Right atrium auricular region (tissue), 2 donors: ENCODE results near the gene C1QTNF2. TPM values are rescaled to one million over a fixed set of nuclear protein-coding genes. Genes with fewer than 3 reads are reported as not detected.
A peak's percentile ranks its signal among the peaks of the same experiment; 100 is the strongest.

Experiments used
- DNase-seq: peaks from one replicate; pipeline ENCODE4 v3.0.0-alpha.2; 2019; ENCODE audit warnings: low spot score
- H3K27ac ChIP-seq, 2 donors: fragments of 200-600 bp; sonication (generic); 1 replicate in 1 of 2; 2 replicates in 1 of 2; pipeline ENCODE4 v1.5.1; 2016 to 2019
- H3K27me3 ChIP-seq, 2 donors: fragments of 200-600 bp; sonication (generic); one replicate each; pipeline versions ENCODE4 v1.5.1 to v1.6.0; 2017 to 2019
- H3K36me3 ChIP-seq: fragments of 200-600 bp; sonication (generic); one replicate; pipeline ENCODE4 v1.5.1; 2016
- H3K4me1 ChIP-seq, 2 donors: fragments of 200-600 bp; sonication (generic); one replicate each; pipeline versions ENCODE4 v1.5.1 to v1.6.0; 2017 to 2019
- H3K4me3 ChIP-seq, 2 donors: fragments of 200-600 bp; sonication (generic); 1 replicate in 1 of 2; 2 replicates in 1 of 2; pipeline ENCODE4 v1.5.1; 2017 to 2019; ENCODE audit warnings: mild to moderate bottlenecking in 1 of 2, moderate library complexity in 1 of 2
- H3K9me3 ChIP-seq, 2 donors: fragments of 200-600 bp; sonication (generic); one replicate each; pipeline ENCODE4 v1.5.1; 2019
- total RNA-seq, 2 donors: library from RNA; depleted of rRNA; stranded (reverse); fragments of >200 nt; gene quantifications; one replicate each; pipeline ENCODE4 v1.1.0, GENCODE V29; 2016
- TF ChIP-seq, protein P1 (sequence below), 2 donors: fragments of 200-600 bp; sonication (generic); IDR thresholded peaks; one replicate each; pipeline ENCODE4 v1.5.1; 2019; ENCODE audit warnings: antibody characterized with exemption in 2 of 2

C1QTNF2 gene
- total RNA-seq, 2 donors from 2014 or later = 1.5 to 2.2 TPM

GRCh38 chr5:160361624-160362228, 8.7 kb downstream of the C1QTNF2 start:
- Histone ChIP-seq H3K27ac (peak overlapping the region in 1 of 2 donors; percentile 0), H3K36me3 (no peaks in the 10 kb centered on the region), H3K4me1 (peaks cover 0 to 64% of the 10 kb centered on the region in 2 donors), H3K9me3 (no peaks in the 10 kb centered on the region), H3K4me3 (no peak overlapping the region), H3K27me3 (no peaks in the 10 kb centered on the region)
- TF ChIP-seq, protein P1, sequence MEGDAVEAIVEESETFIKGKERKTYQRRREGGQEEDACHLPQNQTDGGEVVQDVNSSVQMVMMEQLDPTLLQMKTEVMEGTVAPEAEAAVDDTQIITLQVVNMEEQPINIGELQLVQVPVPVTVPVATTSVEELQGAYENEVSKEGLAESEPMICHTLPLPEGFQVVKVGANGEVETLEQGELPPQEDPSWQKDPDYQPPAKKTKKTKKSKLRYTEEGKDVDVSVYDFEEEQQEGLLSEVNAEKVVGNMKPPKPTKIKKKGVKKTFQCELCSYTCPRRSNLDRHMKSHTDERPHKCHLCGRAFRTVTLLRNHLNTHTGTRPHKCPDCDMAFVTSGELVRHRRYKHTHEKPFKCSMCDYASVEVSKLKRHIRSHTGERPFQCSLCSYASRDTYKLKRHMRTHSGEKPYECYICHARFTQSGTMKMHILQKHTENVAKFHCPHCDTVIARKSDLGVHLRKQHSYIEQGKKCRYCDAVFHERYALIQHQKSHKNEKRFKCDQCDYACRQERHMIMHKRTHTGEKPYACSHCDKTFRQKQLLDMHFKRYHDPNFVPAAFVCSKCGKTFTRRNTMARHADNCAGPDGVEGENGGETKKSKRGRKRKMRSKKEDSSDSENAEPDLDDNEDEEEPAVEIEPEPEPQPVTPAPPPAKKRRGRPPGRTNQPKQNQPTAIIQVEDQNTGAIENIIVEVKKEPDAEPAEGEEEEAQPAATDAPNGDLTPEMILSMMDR (IDR thresholded peaks at IDR 0.05) = no peak
- DNase-seq = no peak

- Histone ChIP-seq H3K36me3 (no peaks in the 10 kb centered on the region), H3K4me3 (no peak overlapping the region), H3K4me1 (peaks cover 0 to 69% of the 10 kb centered on the region in 2 donors), H3K27ac (peak overlapping the region; percentile 29 to 46), H3K9me3 (no peaks in the 10 kb centered on the region), H3K27me3 (no peaks in the 10 kb centered on the region)
- no peak for DNase-seq
- TF ChIP-seq, protein P1 (IDR thresholded peaks at IDR 0.05) = no peak
Measured at GRCh38 chr5:160360310-160360709, 10.1 kb downstream of the C1QTNF2 start.

DNA sequence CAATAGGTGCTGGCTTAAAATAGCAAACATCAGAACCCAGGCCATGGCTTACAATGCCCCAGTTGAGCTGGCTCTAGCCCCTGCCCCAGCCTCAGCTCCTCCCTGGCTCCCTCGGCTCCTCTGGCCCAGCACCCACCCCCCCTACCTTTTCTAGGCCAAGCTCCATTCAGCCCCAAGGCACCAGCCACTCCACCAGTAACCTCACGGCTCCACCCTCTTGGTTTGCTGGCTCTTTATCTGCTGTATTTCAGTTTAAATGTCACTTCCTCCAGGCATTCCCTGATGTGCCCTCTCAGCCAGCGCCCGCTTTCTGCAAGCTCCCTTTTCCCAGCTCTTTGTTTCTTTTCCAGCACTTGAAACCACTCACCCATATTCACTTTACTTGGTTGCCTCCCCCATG, 10.6 kb downstream of the C1QTNF2 start:
- Histone ChIP-seq H3K27ac (peak overlapping the region; percentile 29 to 46), H3K9me3 (no peaks in the 10 kb centered on the region), H3K36me3 (no peaks in the 10 kb centered on the region), H3K27me3 (no peaks in the 10 kb centered on the region), H3K4me3 (no peak overlapping the region), H3K4me1 (peaks cover 0 to 69% of the 10 kb centered on the region in 2 donors)
- DNase-seq = no peak
- TF ChIP-seq, protein P1 (IDR thresholded peaks at IDR 0.05) = no peak

DNA sequence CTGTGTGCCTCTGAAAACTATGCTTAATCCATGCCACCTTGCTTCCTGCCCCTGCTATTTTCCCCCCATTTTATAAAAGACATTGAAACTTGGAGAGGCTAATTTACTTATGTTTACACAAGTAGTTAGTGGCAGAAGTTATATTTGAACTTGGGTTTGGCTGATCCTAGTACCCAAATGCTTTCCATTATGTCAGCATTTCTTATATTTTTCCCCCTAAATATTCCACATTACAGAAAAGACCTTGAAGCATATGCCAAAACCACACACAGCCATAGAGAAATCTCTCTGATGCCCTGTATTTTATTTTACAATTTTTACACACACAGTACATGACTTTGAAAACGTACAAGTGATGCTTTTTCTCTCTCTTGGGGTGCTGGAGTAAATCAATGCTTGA, 11.2 kb downstream of the C1QTNF2 start:
- Histone ChIP-seq H3K27me3 (no peaks in the 10 kb centered on the region), H3K4me3 (no peak overlapping the region), H3K4me1 (peaks cover 0 to 69% of the 10 kb centered on the region in 2 donors), H3K36me3 (no peaks in the 10 kb centered on the region), H3K27ac (peak overlapping the region; percentile 29 to 46), H3K9me3 (no peaks in the 10 kb centered on the region)
- no peak for DNase-seq
- TF ChIP-seq, protein P1 (IDR thresholded peaks at IDR 0.05) = no peak

GRCh38 chr5:160357861-160358411, 12.5 kb downstream of the C1QTNF2 start:
- Histone ChIP-seq H3K4me3 (no peak overlapping the region), H3K4me1 (peaks cover 0 to 57% of the 10 kb centered on the region in 2 donors), H3K27ac (peak overlapping the region; percentile 51 to 73), H3K9me3 (no peaks in the 10 kb centered on the region), H3K27me3 (no peaks in the 10 kb centered on the region), H3K36me3 (no peaks in the 10 kb centered on the region)
- no peak for DNase-seq
- TF ChIP-seq, protein P1 (IDR thresholded peaks at IDR 0.05) = no peak
